H1 (cell line): ENCODE measurements around the gene ATE1.

Source experiments
- CHD7 ChIP-seq: fragments of 300-600 bp; sonication (generic); IDR thresholded peaks from 2 replicates; pipeline ENCODE4 v1.7.1; 2012; ENCODE audit warnings: low read length, moderate library complexity, mild to moderate bottlenecking, inconsistent platforms; ENCODE audit not compliant: insufficient replicate concordance
- CREB1 ChIP-seq: IDR thresholded peaks from 2 replicates; pipeline ENCODE4 v1.6.1; 2012; ENCODE audit warnings: inconsistent platforms
- CTCF ChIP-seq, 3 experiments: IDR thresholded peaks; 1 replicate in 2 of 3; 2 replicates in 1 of 3; pipeline versions ENCODE4 v1.5.1 to v1.6.1; 2011; ENCODE audit warnings: low read length in 3 of 3, mild to moderate bottlenecking in 3 of 3, inconsistent platforms in 2 of 3, low read depth in 1 of 3, moderate library complexity in 1 of 3; ENCODE audit not compliant: insufficient read depth in 1 of 3; ENCODE audit errors: control extremely low read depth in 1 of 3
- JUND ChIP-seq: IDR thresholded peaks from 2 replicates; pipeline ENCODE4 v1.6.1; 2011; ENCODE audit warnings: mild to moderate bottlenecking, improper control_type of control experiment, low read length
- POLR2A ChIP-seq, 2 experiments: IDR thresholded peaks; 1 replicate in 1 of 2; 2 replicates in 1 of 2; pipeline ENCODE4 v1.6.1; 2011; ENCODE audit warnings: low read depth in 2 of 2, low read length in 2 of 2, mild to moderate bottlenecking in 2 of 2; ENCODE audit errors: control extremely low read depth in 1 of 2
- ZNF274 ChIP-seq: IDR thresholded peaks from 2 replicates; pipeline ENCODE4 v1.7.0; 2012; ENCODE audit warnings: low read length, borderline replicate concordance; ENCODE audit errors: extremely low read depth

DNA sequence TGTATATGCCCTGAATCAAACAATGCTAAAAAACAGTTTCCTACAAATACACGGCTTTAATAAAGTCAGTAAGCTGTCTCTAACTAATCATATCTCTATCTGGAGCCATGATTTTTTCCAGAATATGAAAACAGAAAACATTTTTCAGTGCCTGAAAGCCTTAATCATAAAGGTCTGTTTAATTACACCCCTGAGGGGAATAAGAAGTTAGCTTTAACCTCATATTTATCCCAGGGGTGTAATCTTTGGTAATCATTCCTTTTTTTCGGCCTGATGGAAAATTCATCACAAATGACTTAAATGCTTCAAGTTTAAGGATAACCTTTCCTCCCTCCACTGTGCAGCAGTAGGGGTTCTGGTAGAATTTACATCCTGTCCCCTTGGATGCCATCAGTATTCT, 124.2 kb downstream of the ATE1 start:
- TF ChIP-seq CREB1 (no peak), CHD7 (no peak), CTCF (IDR thresholded peaks at IDR 0.05; ENCODE audit: control extremely low read depth in 1 of 3, insufficient read depth in 1 of 3, low read depth in 1 of 3, low read length in 3 of 3) (no peak), POLR2A (IDR thresholded peaks at IDR 0.05; ENCODE audit: control extremely low read depth in 1 of 2, low read depth in 2 of 2, low read length in 2 of 2) (no peak), JUND (no peak), ZNF274 (no peak)
